RWPE2 (cell line): ENCODE measurements around the gene PARVB.

Experiments used
- ATAC-seq: fragments of 200-7000 bp; cut with Tn5 transposase; 3 replicates; pipeline ENCODE4 v1.9.1; 2021; ENCODE audit warnings: low read depth
- DNase-seq: peaks from one replicate; pipeline ENCODE4 v3.0.0-alpha.2; 2020; ENCODE audit warnings: low spot score
- H3K27ac ChIP-seq: fragments of 450-650 bp; 2 replicates; pipeline ENCODE4 v1.5.1; 2017; ENCODE audit warnings: mild to moderate bottlenecking; ENCODE audit not compliant: poor library complexity, severe bottlenecking
- H3K27me3 ChIP-seq: fragments of 250-450 bp; sonication (Bioruptor Pico); 2 replicates; pipeline ENCODE4 v1.5.1; 2021; ENCODE audit warnings: mild to moderate bottlenecking, moderate library complexity; ENCODE audit not compliant: insufficient read depth, poor library complexity, severe bottlenecking
- H3K36me3 ChIP-seq: fragments of 250-450 bp; sonication (Bioruptor Pico); 2 replicates; pipeline ENCODE4 v1.5.1; 2020; ENCODE audit warnings: low read depth, mild to moderate bottlenecking, moderate library complexity
- H3K4me1 ChIP-seq: fragments of 250-450 bp; sonication (Bioruptor Pico); 2 replicates; pipeline ENCODE4 v1.5.1; 2021; ENCODE audit warnings: mild to moderate bottlenecking, moderate library complexity; ENCODE audit not compliant: insufficient read depth, poor library complexity, severe bottlenecking
- H3K4me3 ChIP-seq: fragments of 250-450 bp; sonication (Bioruptor Pico); 2 replicates; pipeline ENCODE4 v1.5.1; 2021; ENCODE audit warnings: mild to moderate bottlenecking, moderate library complexity; ENCODE audit not compliant: severe bottlenecking
- H3K9me3 ChIP-seq: fragments of 250-450 bp; sonication (Bioruptor Pico); 2 replicates; pipeline ENCODE4 v1.5.1; 2021; ENCODE audit warnings: mild to moderate bottlenecking, moderate library complexity; ENCODE audit not compliant: severe bottlenecking
- CTCF ChIP-seq: fragments of 450-650 bp; IDR thresholded peaks from one replicate; pipeline ENCODE4 v1.5.1; 2017; ENCODE audit warnings: mild to moderate bottlenecking, moderate library complexity; ENCODE audit not compliant: poor library complexity, severe bottlenecking

Gene PARVB

GRCh38 chr22:44207173-44207980 is 183.3 kb downstream of the PARVB start:
- ATAC-seq = no peak
- Histone ChIP-seq H3K27me3 (peaks cover 7% of the 10 kb centered on the region), H3K9me3 (peaks cover 2% of the 10 kb centered on the region), H3K27ac (no peak overlapping the region), H3K4me3 (no peak overlapping the region), H3K4me1 (no peaks in the 10 kb centered on the region), H3K36me3 (no peaks in the 10 kb centered on the region)
- no peak for DNase-seq
- TF ChIP-seq CTCF = no peak

- no peak for TF ChIP-seq CTCF
- peaks cover 3% of the 10 kb centered on the region for H3K27me3 ChIP-seq
- H3K27ac ChIP-seq = no peak overlapping the region
- peaks cover 2% of the 10 kb centered on the region for H3K9me3 ChIP-seq
- H3K4me1 ChIP-seq = no peaks in the 10 kb centered on the region
- ATAC-seq = no peak
- H3K4me3 ChIP-seq = no peak overlapping the region
- H3K36me3 ChIP-seq = no peaks in the 10 kb centered on the region
- DNase-seq = no peak
These were observed 183.8 kb downstream of the PARVB start for GRCh38 chr22:44207981-44208317.

DNA sequence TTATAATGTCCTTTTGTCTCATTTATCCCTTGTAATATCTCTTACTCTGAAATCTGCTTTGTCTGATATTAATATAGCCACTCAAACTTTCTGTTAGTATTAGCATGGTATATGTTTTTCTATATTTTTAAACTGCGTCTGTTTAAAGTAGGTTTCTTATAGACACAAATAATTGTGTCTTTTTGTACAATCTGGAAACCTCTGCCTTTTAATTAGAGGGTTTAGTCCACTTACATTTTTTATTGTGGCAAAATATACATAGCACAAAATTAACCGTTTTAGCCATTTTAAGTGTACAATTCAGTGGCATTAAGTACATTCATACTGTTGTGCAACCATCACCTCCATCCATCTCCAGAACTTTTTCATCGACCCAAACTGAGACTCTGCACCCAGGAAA is 185.2 kb downstream of the PARVB start:
- Histone ChIP-seq H3K27me3 (no peaks in the 10 kb centered on the region), H3K4me3 (no peak overlapping the region), H3K9me3 (peaks cover 2% of the 10 kb centered on the region), H3K4me1 (no peaks in the 10 kb centered on the region), H3K36me3 (no peaks in the 10 kb centered on the region), H3K27ac (no peak overlapping the region)
- ATAC-seq = no peak
- DNase-seq = no peak
- no peak for TF ChIP-seq CTCF

DNA sequence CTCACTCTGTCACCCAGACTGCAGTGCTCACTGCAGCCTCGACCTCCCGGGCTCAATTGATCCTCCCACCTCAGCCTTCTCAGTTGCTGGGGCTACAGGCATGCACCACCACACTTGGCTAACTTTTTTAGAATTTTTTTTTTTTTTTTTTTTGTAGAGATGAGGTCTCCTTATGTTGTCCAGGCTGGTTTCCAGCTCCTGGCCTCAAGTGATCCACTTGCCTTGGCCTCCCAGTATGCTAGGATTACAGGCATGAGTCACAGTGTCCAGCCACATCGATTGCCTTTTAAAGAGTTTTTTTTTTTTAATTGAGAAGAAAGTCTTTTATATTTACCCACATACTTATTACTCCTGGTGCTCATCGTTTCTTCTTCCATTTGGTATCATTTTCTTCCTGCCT is 186.6 kb downstream of the PARVB start:
- TF ChIP-seq CTCF = no peak

DNA sequence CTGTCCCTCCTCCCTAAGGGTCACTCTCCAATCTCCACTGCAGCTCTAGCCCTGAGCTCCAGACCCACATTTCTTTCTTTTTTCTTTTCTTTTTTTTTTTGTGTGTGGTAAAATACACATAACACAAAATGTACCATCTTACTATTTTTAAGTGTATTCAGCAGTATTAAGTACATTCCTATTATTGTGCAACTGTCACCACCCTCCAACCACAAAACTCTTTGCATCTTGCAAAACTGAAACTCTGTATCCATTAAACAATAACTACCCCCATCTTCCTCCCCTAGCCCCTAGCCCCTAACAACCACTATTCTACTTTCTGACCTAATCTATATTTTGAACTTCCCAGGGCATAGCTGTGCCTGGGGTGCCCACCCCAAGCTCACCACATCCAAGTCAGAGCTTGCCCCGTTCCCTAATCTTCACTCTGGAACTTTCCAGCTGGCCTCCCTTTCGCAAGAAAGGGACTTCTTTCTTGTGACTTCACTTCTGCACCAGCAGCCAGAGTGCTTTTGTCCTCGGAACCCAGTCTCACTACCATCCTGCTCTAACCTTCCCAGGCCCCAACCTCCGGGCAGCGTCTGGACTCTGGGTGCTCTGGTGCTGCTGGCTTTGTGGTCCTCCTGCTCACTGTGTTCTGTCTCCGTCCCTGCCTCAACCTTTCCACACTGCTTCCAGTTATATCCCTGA is 187.3 kb downstream of the PARVB start:
- H3K27ac ChIP-seq = no peak overlapping the region
- H3K4me3 ChIP-seq = no peak overlapping the region
- no peaks in the 10 kb centered on the region for H3K4me1 ChIP-seq
- TF ChIP-seq CTCF = no peak
- peaks cover 2% of the 10 kb centered on the region for H3K9me3 ChIP-seq
- ATAC-seq (no peak), DNase-seq (no peak)
- H3K27me3 ChIP-seq = no peaks in the 10 kb centered on the region
- H3K36me3 ChIP-seq = no peaks in the 10 kb centered on the region

More for the DNA sequence above, 186.6 kb downstream of the PARVB start:
- Histone ChIP-seq H3K4me1 (no peaks in the 10 kb centered on the region), H3K4me3 (no peak overlapping the region), H3K27me3 (no peaks in the 10 kb centered on the region), H3K36me3 (no peaks in the 10 kb centered on the region), H3K27ac (no peak overlapping the region), H3K9me3 (peaks cover 2% of the 10 kb centered on the region)
- ATAC-seq (no peak), DNase-seq (no peak)
